Lung (tissue), 12 donors: ENCODE data around the gene STAB2. TPM values are rescaled to one million over a fixed set of nuclear protein-coding genes. Genes with fewer than 3 reads are reported as not detected.

Source experiments
- ATAC-seq: fragments of 200-7000 bp; cut with Tn5 transposase; one replicate; pipeline ENCODE4 v1.9.1; 2020; ENCODE audit warnings: moderate number of reproducible peaks; ENCODE audit not compliant: insufficient read depth, low FRiP score
- DNase-seq, 3 donors: peaks; one replicate each; pipeline ENCODE4 v3.0.0-alpha.2; 2013 to 2017
- H3K27ac ChIP-seq, 2 donors: one replicate each; pipeline ENCODE4 v1.5.1; 2013; ENCODE audit warnings: mild to moderate bottlenecking in 2 of 2, moderate library complexity in 2 of 2, control low read depth in 1 of 2, inconsistent platforms in 1 of 2, low read depth in 1 of 2, low read length in 1 of 2
- H3K27me3 ChIP-seq, 3 donors: one replicate each; pipeline ENCODE4 v1.5.1; 2013; ENCODE audit warnings: low read length in 2 of 3; ENCODE audit not compliant: control insufficient read depth in 3 of 3, insufficient read depth in 3 of 3
- H3K36me3 ChIP-seq, 4 donors: one replicate each; pipeline ENCODE4 v1.5.1; 2013; ENCODE audit warnings: low read length in 4 of 4, mild to moderate bottlenecking in 1 of 4, moderate library complexity in 1 of 4; ENCODE audit not compliant: control insufficient read depth in 4 of 4, insufficient read depth in 4 of 4
- H3K4me1 ChIP-seq, 5 donors: one replicate each; pipeline ENCODE4 v1.5.1; 2013; ENCODE audit warnings: low read length in 5 of 5, mild to moderate bottlenecking in 2 of 5, moderate library complexity in 1 of 5; ENCODE audit not compliant: control insufficient read depth in 5 of 5, insufficient read depth in 5 of 5
- H3K4me3 ChIP-seq: one replicate; pipeline ENCODE4 v1.5.1; 2013; ENCODE audit warnings: mild to moderate bottlenecking, control low read depth, moderate library complexity
- H3K9ac ChIP-seq, 2 donors: one replicate each; pipeline ENCODE4 v1.5.1; 2013; ENCODE audit warnings: low read length in 2 of 2, control low read depth in 1 of 2; ENCODE audit not compliant: insufficient read depth in 1 of 2
- H3K9me3 ChIP-seq, 4 donors: one replicate each; pipeline ENCODE4 v1.5.1; 2013; ENCODE audit warnings: low read length in 3 of 4, mild to moderate bottlenecking in 1 of 4, moderate library complexity in 1 of 4; ENCODE audit not compliant: control insufficient read depth in 4 of 4, insufficient read depth in 3 of 4
- WGBS, 2 donors: extraction: QIAGEN DNeasy Blood & Tissue Kit; methylation state at CpG; one replicate each; pipeline ENCODE4 v1.1.7; 2013; 5-methylcytosine and 5-hydroxymethylcytosine counted together
- polyA plus RNA-seq, 2 donors: library from polyadenylated mRNA; stranded (reverse); fragments of 200-250 nt; gene quantifications; one replicate each; pipeline ENCODE4 v1.2.1, GENCODE V29; 2013
- total RNA-seq, 2 donors: library from RNA; depleted of rRNA in 1 of 2; stranded (reverse); fragments of >200 nt in 1 of 2; gene quantifications; one replicate each; pipeline ENCODE4 v1.2.1, GENCODE V29; 2014 to 2021
- TF ChIP-seq, protein P1 (sequence below): IDR thresholded peaks from 2 replicates; pipeline ENCODE4 v1.5.1; 2012; ENCODE audit warnings: mild to moderate bottlenecking; ENCODE audit errors: control extremely low read depth, extremely low read depth
- donor health status: control.
- donor health status: control.
- donor health status: Bipolar disorder and iron deficiency.
- donor health status: healthy.
- donor health status: DM: yes; HTN: yes; CAD: no.

Gene STAB2
- total and polyA plus RNA-seq, 4 donors, result 0.06 to 10.0 (median 0.43) TPM

DNA sequence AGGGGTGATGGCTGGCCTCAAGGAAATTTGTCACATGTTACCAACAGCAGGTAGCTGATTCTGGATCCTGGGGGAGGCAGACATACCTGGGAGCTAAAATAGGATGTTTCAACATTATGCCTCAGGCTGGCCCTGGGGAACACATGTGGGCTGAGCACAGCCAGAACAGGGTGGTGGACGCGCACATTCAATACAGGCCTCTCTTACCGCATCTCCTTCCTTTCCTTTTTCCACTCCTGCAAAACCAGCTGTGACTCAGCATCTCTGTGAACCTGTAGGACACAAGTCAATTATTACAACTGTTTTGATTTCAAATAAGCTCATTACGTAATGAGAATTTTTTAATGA lies 193.0 kb downstream of the STAB2 start:
- Histone ChIP-seq H3K4me3 (no peak overlapping the region), H3K9ac (no peak overlapping the region), H3K27ac (no peak overlapping the region), H3K27me3 (no peaks in the 10 kb centered on the region), H3K4me1 (peaks cover 0 to 4% (median 0%) of the 10 kb centered on the region in 5 donors), H3K9me3 (peaks cover 0 to 3% (median 0%) of the 10 kb centered on the region in 4 donors), H3K36me3 (peaks cover 0 to 20% (median 5%) of the 10 kb centered on the region in 4 donors)
- TF ChIP-seq, protein P1, sequence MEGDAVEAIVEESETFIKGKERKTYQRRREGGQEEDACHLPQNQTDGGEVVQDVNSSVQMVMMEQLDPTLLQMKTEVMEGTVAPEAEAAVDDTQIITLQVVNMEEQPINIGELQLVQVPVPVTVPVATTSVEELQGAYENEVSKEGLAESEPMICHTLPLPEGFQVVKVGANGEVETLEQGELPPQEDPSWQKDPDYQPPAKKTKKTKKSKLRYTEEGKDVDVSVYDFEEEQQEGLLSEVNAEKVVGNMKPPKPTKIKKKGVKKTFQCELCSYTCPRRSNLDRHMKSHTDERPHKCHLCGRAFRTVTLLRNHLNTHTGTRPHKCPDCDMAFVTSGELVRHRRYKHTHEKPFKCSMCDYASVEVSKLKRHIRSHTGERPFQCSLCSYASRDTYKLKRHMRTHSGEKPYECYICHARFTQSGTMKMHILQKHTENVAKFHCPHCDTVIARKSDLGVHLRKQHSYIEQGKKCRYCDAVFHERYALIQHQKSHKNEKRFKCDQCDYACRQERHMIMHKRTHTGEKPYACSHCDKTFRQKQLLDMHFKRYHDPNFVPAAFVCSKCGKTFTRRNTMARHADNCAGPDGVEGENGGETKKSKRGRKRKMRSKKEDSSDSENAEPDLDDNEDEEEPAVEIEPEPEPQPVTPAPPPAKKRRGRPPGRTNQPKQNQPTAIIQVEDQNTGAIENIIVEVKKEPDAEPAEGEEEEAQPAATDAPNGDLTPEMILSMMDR, result no peak
- DNase-seq, result no peak
- no peak for ATAC-seq
- WGBS, 2 donors, result 78 to 95% methylated on average over 4 of the region's 4 CpGs

DNA sequence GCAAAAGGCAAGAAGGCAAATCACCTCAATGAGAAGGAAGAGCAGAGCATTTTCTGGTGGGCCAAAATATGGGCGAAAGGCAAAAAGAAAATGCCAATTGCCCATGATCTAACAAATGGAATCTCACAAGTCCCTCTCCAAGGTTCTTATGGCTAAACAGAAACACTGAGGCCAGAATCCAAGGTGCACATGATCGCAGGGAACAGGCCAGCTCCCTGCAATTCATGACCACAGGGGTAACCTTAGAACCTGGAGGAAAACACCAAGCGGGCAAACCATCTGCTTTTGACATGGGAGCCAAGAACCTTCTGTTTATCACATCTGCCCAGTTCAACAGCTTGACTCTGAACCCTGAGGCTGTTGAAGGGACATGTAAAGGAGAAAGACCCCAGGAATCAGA lies 193.9 kb downstream of the STAB2 start:
- H3K9me3 ChIP-seq, result peaks cover 0 to 3% (median 0%) of the 10 kb centered on the region in 4 donors
- 96 to 97% methylated on average over 3 of the region's 3 CpGs for whole genome bisulfite sequencing, 2 donors
- H3K36me3 ChIP-seq, result peaks cover 0 to 21% (median 5%) of the 10 kb centered on the region in 4 donors
- H3K4me1 ChIP-seq, result peaks cover 0 to 4% (median 0%) of the 10 kb centered on the region in 5 donors
- no peak overlapping the region for H3K4me3 ChIP-seq
- no peaks in the 10 kb centered on the region for H3K27me3 ChIP-seq
- TF ChIP-seq, protein P1, result no peak
- H3K9ac ChIP-seq, result no peak overlapping the region
- no peak for ATAC-seq
- H3K27ac ChIP-seq, result no peak overlapping the region
- no peak for DNase-seq

DNA sequence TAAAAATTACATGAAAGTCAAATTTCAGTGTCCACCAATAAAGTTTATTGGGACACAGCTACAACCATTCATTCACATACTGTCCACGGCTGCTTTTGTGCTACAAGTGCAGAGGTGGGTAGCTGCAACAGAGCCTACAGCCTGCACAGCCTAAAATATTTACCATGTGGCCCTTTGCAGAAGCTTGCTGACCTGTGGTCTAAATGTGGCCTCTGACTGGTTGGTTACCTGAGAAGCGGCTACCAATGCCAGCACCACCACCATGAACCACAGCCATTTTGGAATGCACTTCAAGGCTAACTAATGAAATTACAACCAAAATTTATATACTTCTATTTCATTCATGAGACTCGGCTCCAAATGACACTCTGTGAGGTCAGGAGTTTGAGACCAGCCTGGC lies 195.3 kb downstream of the STAB2 start:
- peaks cover 0 to 16% (median 4%) of the 10 kb centered on the region in 4 donors for H3K36me3 ChIP-seq
- no peak for ATAC-seq

More for the DNA sequence above, 195.3 kb downstream of the STAB2 start:
- WGBS, 2 donors, result 97% methylated on average over 3 of the region's 3 CpGs
- no peak for DNase-seq
- Histone ChIP-seq H3K27me3 (no peaks in the 10 kb centered on the region), H3K27ac (no peak overlapping the region), H3K9ac (no peak overlapping the region), H3K4me3 (no peak overlapping the region), H3K9me3 (peaks cover 0 to 2% (median 0%) of the 10 kb centered on the region in 4 donors), H3K4me1 (peaks cover 0 to 4% (median 0%) of the 10 kb centered on the region in 5 donors)
- TF ChIP-seq, protein P1, result no peak
